SH-SY5Y (cell line): ENCODE results near the gene RSBN1L.

Experiments used
- GATA2 ChIP-seq: IDR thresholded peaks from 2 replicates; pipeline ENCODE4 v1.6.1; 2011; ENCODE audit warnings: mild to moderate bottlenecking, low read depth, low read length
- GATA3 ChIP-seq: IDR thresholded peaks from 2 replicates; pipeline ENCODE4 v1.6.1; 2011; ENCODE audit warnings: low read depth, mild to moderate bottlenecking, low read length, moderate library complexity

DNA sequence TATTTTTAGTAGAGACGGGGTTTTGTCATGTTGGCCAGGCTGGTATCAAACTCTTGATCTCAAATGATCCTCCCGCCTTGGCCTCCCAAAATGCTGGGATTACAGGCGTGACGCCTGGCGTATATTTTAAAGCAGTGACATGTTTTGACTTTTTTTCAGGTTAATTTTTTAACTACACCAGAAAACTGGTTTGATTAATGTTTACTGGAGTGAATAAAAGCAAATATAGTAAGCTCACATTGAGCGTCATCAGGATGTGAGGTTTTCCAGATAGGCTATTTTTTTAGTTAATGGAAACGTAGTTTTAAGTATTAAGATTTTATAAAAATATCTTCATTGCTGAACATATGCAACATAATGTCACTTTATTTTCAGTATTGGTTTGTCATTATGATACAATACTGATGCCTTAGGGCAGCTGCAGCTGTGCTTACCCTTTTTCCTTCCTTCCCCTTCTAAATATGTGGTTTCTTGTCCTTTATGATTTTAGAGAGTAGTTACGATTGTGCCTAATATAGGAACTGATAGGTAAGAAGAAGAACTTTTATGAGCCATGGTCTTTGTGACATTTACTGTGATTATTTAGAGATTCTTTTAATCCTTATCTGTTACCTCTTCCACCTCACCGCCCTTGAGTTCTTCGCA is 64.7 kb downstream of the RSBN1L start:
- TF ChIP-seq GATA3 (no peak), GATA2 (no peak)
